Measurements from ENCODE around the gene ATRN.

The ATRN gene

DNA sequence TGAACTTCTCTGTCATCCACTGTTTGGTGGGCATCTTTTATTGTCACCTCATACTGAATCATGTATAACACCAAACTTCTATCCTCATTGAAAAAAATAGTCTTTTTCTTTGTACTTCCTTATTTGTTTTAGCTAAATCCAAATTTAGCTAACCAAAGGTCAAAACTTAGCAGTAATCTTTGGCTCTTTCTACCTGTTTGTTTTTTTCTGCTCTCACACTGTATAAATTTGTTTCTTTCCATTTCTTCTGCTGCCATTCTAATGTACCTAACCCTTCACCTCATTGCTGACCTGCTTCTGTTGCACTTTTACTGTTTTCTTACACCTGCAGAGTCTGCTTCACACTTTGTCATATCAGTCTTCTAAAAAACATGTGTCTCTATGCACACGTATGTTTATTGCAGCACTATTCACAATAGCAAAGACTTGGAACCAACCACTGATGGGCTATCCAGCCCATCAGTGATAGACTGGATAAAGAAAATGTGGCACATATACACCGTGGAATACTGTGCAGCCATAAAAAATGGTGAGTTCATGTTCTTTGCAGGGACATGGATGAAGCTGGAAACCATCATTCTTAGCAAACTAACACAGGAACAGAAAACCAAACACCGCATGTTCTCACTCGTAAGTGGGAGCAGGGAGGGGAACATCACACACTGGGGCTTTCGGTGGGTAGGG, 7.2 kb downstream of the ATRN start:
- no peak for DNase-seq (ENCODE audit: low read depth)
- no peak overlapping the region for H3K4me3 ChIP-seq (ENCODE audit: low read length)
- no peak for TF ChIP-seq CTCF (conservative IDR thresholded peaks at IDR 0.05; ENCODE audit: low read depth, low read length)

- TF ChIP-seq CTCF (conservative IDR thresholded peaks at IDR 0.05; ENCODE audit: low read depth, low read length): no peak
- no peak for DNase-seq (ENCODE audit: low read depth)
- no peak overlapping the region for H3K4me3 ChIP-seq (ENCODE audit: low read length)
Measured at GRCh38 chr20:3479025-3479424, 8.2 kb downstream of the ATRN start.

DNA sequence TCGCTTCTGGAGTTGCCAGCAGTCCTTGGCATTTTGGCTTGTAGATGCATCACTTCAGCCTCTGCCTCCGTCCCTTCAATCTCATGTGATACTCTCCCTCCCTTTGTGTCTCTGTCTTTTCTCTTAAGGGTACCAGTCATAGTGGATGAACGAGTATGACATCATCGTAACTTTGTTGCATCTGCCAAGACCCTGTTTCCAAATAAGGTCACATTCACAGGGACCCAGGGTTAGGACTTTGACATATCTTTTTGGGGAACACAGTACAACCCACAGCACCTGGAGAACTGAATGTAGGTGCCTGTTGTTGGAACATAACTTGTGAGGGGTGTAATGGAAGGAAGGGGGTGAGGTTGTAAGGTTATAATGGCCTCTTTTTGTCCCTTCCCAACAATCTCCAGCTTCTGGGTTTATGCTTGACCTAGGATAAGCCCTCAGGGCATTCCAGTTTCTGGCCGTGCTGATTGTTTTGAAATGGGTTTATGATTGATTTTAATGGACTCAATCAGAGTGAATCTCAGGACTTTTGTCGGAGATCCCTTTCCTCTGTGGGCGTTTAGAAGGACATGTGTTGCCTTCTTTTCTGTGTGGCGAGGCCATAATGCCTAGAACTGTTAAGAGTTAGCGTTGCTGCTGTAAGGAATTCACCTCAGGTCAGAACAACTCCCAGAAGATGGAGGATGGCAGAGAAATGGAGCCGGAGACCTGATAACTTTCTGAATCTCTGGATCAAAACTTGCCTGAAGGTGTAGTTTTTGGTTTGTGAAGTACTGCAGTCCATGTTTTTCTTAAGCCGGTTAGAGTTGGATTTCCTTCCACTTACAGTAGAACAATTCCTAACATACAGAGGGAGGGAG, 9.2 kb downstream of the ATRN start:
- H3K4me3 ChIP-seq (ENCODE audit: low read length): no peak overlapping the region
- DNase-seq (ENCODE audit: low read depth): no peak
- TF ChIP-seq CTCF (conservative IDR thresholded peaks at IDR 0.05; ENCODE audit: low read depth, low read length): no peak

GRCh38 chr20:3483309-3483708, 12.5 kb downstream of the ATRN start:
- H3K4me3 ChIP-seq (ENCODE audit: low read length): no peak overlapping the region
- no peak for DNase-seq (ENCODE audit: low read depth)
- no peak for TF ChIP-seq CTCF (conservative IDR thresholded peaks at IDR 0.05; ENCODE audit: low read depth, low read length)

- TF ChIP-seq CTCF (conservative IDR thresholded peaks at IDR 0.05; ENCODE audit: low read depth, low read length): no peak
- no peak for DNase-seq (ENCODE audit: low read depth)
- H3K4me3 ChIP-seq (ENCODE audit: low read length): no peak overlapping the region
Measured at GRCh38 chr20:3483784-3484183, 13.0 kb downstream of the ATRN start.

GRCh38 chr20:3485913-3486312, 15.1 kb downstream of the ATRN start:
- DNase-seq (ENCODE audit: low read depth): no peak
- TF ChIP-seq CTCF (conservative IDR thresholded peaks at IDR 0.05; ENCODE audit: low read depth, low read length): no peak
- H3K4me3 ChIP-seq (ENCODE audit: low read length): no peak overlapping the region

- TF ChIP-seq CTCF (conservative IDR thresholded peaks at IDR 0.05; ENCODE audit: low read depth, low read length): no peak
Measured at GRCh38 chr20:3486850-3487249, 16.0 kb downstream of the ATRN start.

More at GRCh38 chr20:3486850-3487249, 16.0 kb downstream of the ATRN start:
- no peak overlapping the region for H3K4me3 ChIP-seq (ENCODE audit: low read length)
- no peak for DNase-seq (ENCODE audit: low read depth)

Data from retinal pigment epithelial cell (primary cell).